H9 (cell line): Measurements from ENCODE around the gene GPC3. TPM values are rescaled to one million over a fixed set of nuclear protein-coding genes. Genes with fewer than 3 reads are reported as not detected.

Source experiments
- DNase-seq: peaks from one replicate; pipeline ENCODE4 v3.0.0-alpha.2; 2017
- H2AFZ ChIP-seq: one replicate; pipeline ENCODE4 v1.6.1; 2013; ENCODE audit warnings: mild to moderate bottlenecking, low read length, control low read depth, moderate library complexity
- H2AK5ac ChIP-seq: 2 replicates; pipeline ENCODE4 v1.6.1; 2013; ENCODE audit warnings: low read length, control low read depth, mixed read lengths; ENCODE audit not compliant: insufficient read length
- H2BK120ac ChIP-seq: one replicate; pipeline ENCODE4 v1.6.1; 2013; ENCODE audit warnings: low read depth, mild to moderate bottlenecking, low read length, control low read depth, inconsistent platforms; ENCODE audit not compliant: poor library complexity, severe bottlenecking
- H2BK12ac ChIP-seq: 2 replicates; pipeline ENCODE4 v1.6.1; 2013; ENCODE audit warnings: low read length, control low read depth, mixed read lengths, low read depth; ENCODE audit not compliant: insufficient read length
- H2BK15ac ChIP-seq: 2 replicates; pipeline ENCODE4 v1.6.1; 2013; ENCODE audit warnings: low read depth, low read length, control low read depth
- H2BK20ac ChIP-seq: one replicate; pipeline ENCODE4 v1.6.1; 2013; ENCODE audit warnings: low read depth, mild to moderate bottlenecking, low read length, control low read depth, inconsistent platforms; ENCODE audit not compliant: poor library complexity, severe bottlenecking
- H2BK5ac ChIP-seq: 2 replicates; pipeline ENCODE4 v1.6.1; 2013; ENCODE audit warnings: low read length, control low read depth, mixed read lengths; ENCODE audit not compliant: insufficient read length
- H3K14ac ChIP-seq: 2 replicates; pipeline ENCODE4 v1.6.1; 2013; ENCODE audit warnings: low read length, control low read depth; ENCODE audit not compliant: insufficient read depth
- H3K18ac ChIP-seq: 2 replicates; pipeline ENCODE4 v1.6.1; 2013; ENCODE audit warnings: low read depth, mild to moderate bottlenecking, mixed read lengths, low read length, control low read depth; ENCODE audit not compliant: insufficient read length
- H3K23ac ChIP-seq: 2 replicates; pipeline ENCODE4 v1.6.1; 2013; ENCODE audit warnings: low read length, control low read depth, mixed read lengths, low read depth; ENCODE audit not compliant: insufficient read length
- H3K23me2 ChIP-seq: 2 replicates; pipeline ENCODE4 v1.6.1; 2013; ENCODE audit warnings: low read depth, mild to moderate bottlenecking, mixed read lengths, low read length, control low read depth; ENCODE audit not compliant: insufficient read length, poor library complexity, severe bottlenecking
- H3K27ac ChIP-seq: 2 replicates; pipeline ENCODE4 v1.5.1; 2013; ENCODE audit warnings: low read length, control low read depth, mixed read lengths, low read depth; ENCODE audit not compliant: insufficient read length
- H3K27me3 ChIP-seq: 2 replicates; pipeline ENCODE4 v1.6.1; 2013; ENCODE audit warnings: low read length, control low read depth, inconsistent platforms; ENCODE audit not compliant: insufficient read depth
- H3K4ac ChIP-seq: 2 replicates; pipeline ENCODE4 v1.6.1; 2013; ENCODE audit warnings: low read depth, mild to moderate bottlenecking, control low read depth, inconsistent platforms, low read length, moderate library complexity
- H3K4me1 ChIP-seq: 2 replicates; pipeline ENCODE4 v1.6.1; 2013; ENCODE audit warnings: low read length, control low read depth, inconsistent platforms; ENCODE audit not compliant: insufficient read depth
- H3K4me2 ChIP-seq: 2 replicates; pipeline ENCODE4 v1.6.1; 2013; ENCODE audit warnings: low read length, control low read depth, mixed read lengths; ENCODE audit not compliant: insufficient read length, insufficient read depth
- H3K56ac ChIP-seq: 2 replicates; pipeline ENCODE4 v1.6.1; 2013; ENCODE audit warnings: low read depth, mild to moderate bottlenecking, mixed read lengths, low read length, control low read depth; ENCODE audit not compliant: insufficient read length
- H3K79me1 ChIP-seq: 2 replicates; pipeline ENCODE4 v1.6.1; 2013; ENCODE audit warnings: low read depth, mild to moderate bottlenecking, moderate library complexity, low read length, control low read depth, inconsistent platforms; ENCODE audit not compliant: insufficient read depth, poor library complexity, severe bottlenecking
- H3K79me2 ChIP-seq: 2 replicates; pipeline ENCODE4 v1.6.1; 2013; ENCODE audit warnings: low read length, control low read depth, inconsistent platforms; ENCODE audit not compliant: insufficient read depth
- H3K9ac ChIP-seq: 2 replicates; pipeline ENCODE4 v1.6.1; 2013; ENCODE audit warnings: low read length, control low read depth, mixed read lengths; ENCODE audit not compliant: insufficient read length; ENCODE audit errors: extremely low read depth
- H3K9me3 ChIP-seq: one replicate; pipeline ENCODE4 v1.6.1; 2013; ENCODE audit warnings: low read depth, low read length, inconsistent platforms; ENCODE audit not compliant: control insufficient read depth
- H3T11ph ChIP-seq: one replicate; pipeline ENCODE4 v1.6.1; 2013; ENCODE audit warnings: mild to moderate bottlenecking, low read length, control low read depth, inconsistent platforms
- H4K20me1 ChIP-seq: one replicate; pipeline ENCODE4 v1.6.1; 2013; ENCODE audit not compliant: control insufficient read depth, insufficient read length, insufficient read depth
- H4K5ac ChIP-seq: 2 replicates; pipeline ENCODE4 v1.6.1; 2013; ENCODE audit warnings: low read depth, mild to moderate bottlenecking, mixed read lengths, low read length, control low read depth; ENCODE audit not compliant: insufficient read length
- H4K8ac ChIP-seq: replicated peaks from 2 replicates; pipeline ENCODE4 v1.6.1; 2013; ENCODE audit warnings: low read length, control low read depth, mixed read lengths, low read depth; ENCODE audit not compliant: insufficient read length
- H4K91ac ChIP-seq: 2 replicates; pipeline ENCODE4 v1.6.1; 2013; ENCODE audit warnings: low read depth, mild to moderate bottlenecking, moderate library complexity, mixed read lengths, low read length, control low read depth; ENCODE audit not compliant: insufficient read length
- H3K27ac Mint-ChIP-seq, 3 experiments: 2 replicates in 2 of 3; 3 replicates in 1 of 3; pipeline ENCODE4 v1.8.0; 2020 to 2021; ENCODE audit warnings: mixed read lengths in 3 of 3, mild to moderate bottlenecking in 1 of 3, moderate library complexity in 1 of 3
- H3K27me3 Mint-ChIP-seq: 2 replicates; pipeline ENCODE4 v1.8.0; 2021; ENCODE audit warnings: low read depth, mild to moderate bottlenecking, moderate library complexity, mixed read lengths
- H3K36me3 Mint-ChIP-seq, 3 experiments: 2 replicates in 2 of 3; 3 replicates in 1 of 3; pipeline ENCODE4 v1.8.0; 2020 to 2021; ENCODE audit warnings: low read depth in 3 of 3, mixed read lengths in 3 of 3; ENCODE audit not compliant: insufficient read depth in 1 of 3
- H3K4me1 Mint-ChIP-seq, 2 experiments: 2 replicates each; pipeline ENCODE4 v1.8.0; 2020; ENCODE audit warnings: mixed read lengths in 2 of 2
- H3K4me3 Mint-ChIP-seq, 2 experiments: 2 replicates in 1 of 2; 3 replicates in 1 of 2; pipeline ENCODE4 v1.8.0; 2020 to 2021; ENCODE audit warnings: mild to moderate bottlenecking in 2 of 2, mixed read lengths in 2 of 2, moderate library complexity in 1 of 2
- H3K9me3 Mint-ChIP-seq, 2 experiments: 2 replicates in 1 of 2; 3 replicates in 1 of 2; pipeline ENCODE4 v1.8.0; 2020; ENCODE audit warnings: mild to moderate bottlenecking in 2 of 2, mixed read lengths in 2 of 2, moderate library complexity in 1 of 2
- WGBS: extraction: QIAGEN DNeasy Blood & Tissue Kit; methylation state at CpG from one replicate; pipeline ENCODE4 v1.1.7; 2013; ENCODE audit warnings: missing lambda C conversion rate, low lambda C conversion rate, mixed read lengths; ENCODE audit not compliant: insufficient read length; ENCODE audit errors: extremely low coverage; 5-methylcytosine and 5-hydroxymethylcytosine counted together
- total RNA-seq: library from RNA; stranded (reverse); gene quantifications from 2 replicates; pipeline ENCODE4 v1.2.1, GENCODE V29; 2021
- TF ChIP-seq, protein P1 (sequence below): fragments of 200-600 bp; sonication (generic); conservative IDR thresholded peaks from 3 replicates; pipeline ENCODE4 v1.8.0; 2021; ENCODE audit warnings: antibody characterized with exemption, mild to moderate bottlenecking

The GPC3 gene
- total RNA-seq, 1 experiment from 2014 or later, result 108 TPM

DNA sequence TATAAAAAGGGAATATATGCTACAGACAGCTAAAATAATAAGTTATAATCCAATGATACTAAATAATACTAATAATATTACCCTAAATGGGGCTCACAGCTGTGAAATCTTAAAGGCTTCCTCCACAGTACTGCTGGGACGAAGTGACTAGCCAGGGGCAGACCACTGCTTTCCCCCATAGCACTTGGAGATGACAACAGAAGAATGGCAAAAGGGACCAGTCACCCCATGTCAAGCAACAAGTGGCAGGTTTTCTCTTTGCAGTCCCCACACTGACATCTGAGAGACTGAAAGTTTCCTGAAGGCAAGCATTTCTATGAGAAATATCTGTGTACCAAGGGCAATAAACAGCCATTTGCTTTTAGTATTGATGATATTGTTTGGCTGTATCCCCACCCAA is 396.6 kb downstream of the GPC3 start:
- no peaks in the 10 kb centered on the region for H3K27me3 Mint-ChIP-seq
- Histone ChIP-seq H4K8ac (no peak overlapping the region), H3K79me1 (no peaks in the 10 kb centered on the region), H3K27me3 (no peaks in the 10 kb centered on the region), H3K18ac (no peak overlapping the region), H3K79me2 (no peaks in the 10 kb centered on the region), H2BK15ac (no peak overlapping the region), H3K4me1 (peaks cover 3% of the 10 kb centered on the region), H3K9ac (no peak overlapping the region), H3K4ac (no peak overlapping the region), H3T11ph (no peak overlapping the region), H4K91ac (no peak overlapping the region), H2AK5ac (no peak overlapping the region), H2AFZ (no peak overlapping the region), H2BK120ac (no peak overlapping the region), H3K9me3 (no peaks in the 10 kb centered on the region), H4K5ac (no peak overlapping the region), H2BK5ac (no peak overlapping the region), H2BK20ac (no peak overlapping the region), H3K14ac (no peak overlapping the region), H3K23ac (no peak overlapping the region), H3K23me2 (no peaks in the 10 kb centered on the region), H2BK12ac (no peak overlapping the region), H4K20me1 (no peaks in the 10 kb centered on the region), H3K56ac (no peak overlapping the region), H3K4me2 (no peak overlapping the region), H3K27ac (no peak overlapping the region)
- H3K4me3 Mint-ChIP-seq, result no peak overlapping the region
- no peak overlapping the region; a peak in 1 of 7 replicates for H3K27ac Mint-ChIP-seq
- TF ChIP-seq, protein P1, sequence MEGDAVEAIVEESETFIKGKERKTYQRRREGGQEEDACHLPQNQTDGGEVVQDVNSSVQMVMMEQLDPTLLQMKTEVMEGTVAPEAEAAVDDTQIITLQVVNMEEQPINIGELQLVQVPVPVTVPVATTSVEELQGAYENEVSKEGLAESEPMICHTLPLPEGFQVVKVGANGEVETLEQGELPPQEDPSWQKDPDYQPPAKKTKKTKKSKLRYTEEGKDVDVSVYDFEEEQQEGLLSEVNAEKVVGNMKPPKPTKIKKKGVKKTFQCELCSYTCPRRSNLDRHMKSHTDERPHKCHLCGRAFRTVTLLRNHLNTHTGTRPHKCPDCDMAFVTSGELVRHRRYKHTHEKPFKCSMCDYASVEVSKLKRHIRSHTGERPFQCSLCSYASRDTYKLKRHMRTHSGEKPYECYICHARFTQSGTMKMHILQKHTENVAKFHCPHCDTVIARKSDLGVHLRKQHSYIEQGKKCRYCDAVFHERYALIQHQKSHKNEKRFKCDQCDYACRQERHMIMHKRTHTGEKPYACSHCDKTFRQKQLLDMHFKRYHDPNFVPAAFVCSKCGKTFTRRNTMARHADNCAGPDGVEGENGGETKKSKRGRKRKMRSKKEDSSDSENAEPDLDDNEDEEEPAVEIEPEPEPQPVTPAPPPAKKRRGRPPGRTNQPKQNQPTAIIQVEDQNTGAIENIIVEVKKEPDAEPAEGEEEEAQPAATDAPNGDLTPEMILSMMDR, result no peak
- H3K4me1 Mint-ChIP-seq, result peaks cover 21 to 28% of the 10 kb centered on the region in 2 experiments
- peaks cover 3 to 19% (median 5%) of the 10 kb centered on the region in 3 experiments for H3K36me3 Mint-ChIP-seq
- DNase-seq, result no peak
- WGBS, result no CpG with 5 or more reads among the region's 1 CpG
- no peaks in the 10 kb centered on the region for H3K9me3 Mint-ChIP-seq
